HAP-1 (cell line): ENCODE data around the gene KLF9.
A peak's percentile ranks its signal among the peaks of the same experiment; 100 is the strongest.

ENCODE experiments used
- DNase-seq, 2 experiments: peaks; one replicate each; pipeline ENCODE4 v3.0.0-alpha.2; 2016 to 2020; ENCODE audit warnings: low spot score in 2 of 2
- H3K27me3 ChIP-seq: fragments of 250-450 bp; sonication (Bioruptor Pico); 2 replicates; pipeline ENCODE4 v1.5.1; 2020; ENCODE audit warnings: low read depth, mild to moderate bottlenecking, moderate library complexity
- H3K36me3 ChIP-seq: fragments of 250-450 bp; sonication (Bioruptor Pico); replicated peaks from 2 replicates; pipeline ENCODE4 v1.5.1; 2020; ENCODE audit warnings: mild to moderate bottlenecking
- H3K4me1 ChIP-seq: fragments of 250-450 bp; sonication (Bioruptor Pico); 2 replicates; pipeline ENCODE4 v1.5.1; 2020; ENCODE audit warnings: mild to moderate bottlenecking
- H3K4me3 ChIP-seq: fragments of 250-450 bp; sonication (Bioruptor Pico); 2 replicates; pipeline ENCODE4 v1.5.1; 2020; ENCODE audit warnings: mild to moderate bottlenecking, moderate library complexity
- H3K9me3 ChIP-seq: fragments of 250-450 bp; sonication (Bioruptor Pico); 2 replicates; pipeline ENCODE4 v1.5.1; 2020; ENCODE audit warnings: mild to moderate bottlenecking, moderate library complexity
- in situ Hi-C: fragments of 300-500 bp; cut with MboI; formaldehyde crosslinking; loops from 3 replicates; pipeline ENCODE4 v1.14.3; 2020; ENCODE audit warnings: low sequenced_read_pairs, inconsistent platforms, mixed read lengths

Gene KLF9

DNA sequence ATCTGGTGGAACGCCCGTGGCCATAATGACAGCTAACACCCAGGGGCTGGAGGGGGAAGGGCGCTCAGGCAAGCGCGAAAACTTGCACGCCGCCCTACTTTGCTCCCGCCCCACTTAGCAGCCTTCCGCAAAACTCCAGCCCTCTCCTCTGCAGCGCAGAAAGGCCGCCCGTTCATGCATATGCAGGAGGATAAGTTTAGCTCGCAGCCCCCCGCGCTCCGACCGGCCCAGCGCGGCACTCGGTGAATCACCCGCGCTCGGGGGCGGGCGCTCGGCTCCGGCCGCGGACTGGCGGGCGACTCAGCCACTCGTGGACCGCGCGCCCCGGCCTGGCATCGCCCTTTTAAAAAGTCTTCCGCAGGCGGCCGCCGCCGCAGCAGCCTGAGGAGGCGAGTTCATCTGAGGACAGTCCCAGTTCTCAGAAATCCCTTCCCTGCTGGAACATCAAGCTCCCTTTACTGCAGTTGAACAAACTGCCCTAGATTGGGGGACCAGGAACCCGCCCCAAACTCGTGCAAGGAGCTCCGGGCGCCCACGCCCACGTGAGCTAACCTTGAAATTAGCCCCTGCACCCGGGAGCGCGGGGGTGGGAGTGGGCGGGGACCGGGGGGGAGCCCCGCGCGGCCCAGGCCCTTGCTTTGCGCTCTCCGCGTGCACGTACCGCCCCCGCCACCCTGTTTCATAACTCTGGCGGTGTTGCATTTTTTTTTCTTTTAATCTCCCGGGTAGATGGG lies 4.5 kb upstream of the KLF9 start:
- Histone ChIP-seq H3K27me3 (no peaks in the 10 kb centered on the region), H3K9me3 (no peaks in the 10 kb centered on the region), H3K36me3 (no peaks in the 10 kb centered on the region), H3K4me1 (peaks cover 35% of the 10 kb centered on the region), H3K4me3 (peak overlapping the region; percentile 53)
- in situ Hi-C loops: loop anchor here (10.0 kb wide), 1 partner anchor 196 kb away; no protein-coding TSS in a partner anchor
- DNase-seq: peak; percentile 88 to 93

- peaks cover 36% of the 10 kb centered on the region for H3K4me1 ChIP-seq
- no peak for DNase-seq
- H3K36me3 ChIP-seq: no peaks in the 10 kb centered on the region
- H3K27me3 ChIP-seq: no peaks in the 10 kb centered on the region
- no peak overlapping the region for H3K4me3 ChIP-seq
- in situ Hi-C loops: loop anchor here (10.0 kb wide), 1 partner anchor 199 kb away; no protein-coding TSS in a partner anchor
- no peaks in the 10 kb centered on the region for H3K9me3 ChIP-seq
Observed at GRCh38 chr9:70415476-70415875, 1.0 kb upstream of the KLF9 start.

GRCh38 chr9:70415041-70415440 lies 584 bp upstream of the KLF9 start:
- no peak for DNase-seq
- H3K4me1 ChIP-seq: peaks cover 38% of the 10 kb centered on the region
- no peaks in the 10 kb centered on the region for H3K9me3 ChIP-seq
- in situ Hi-C loops: loop anchor here (10.0 kb wide), 1 partner anchor 200 kb away; no protein-coding TSS in a partner anchor
- no peaks in the 10 kb centered on the region for H3K27me3 ChIP-seq
- H3K4me3 ChIP-seq: no peak overlapping the region
- 0 out of 2 replicates have a peak, but pooled peaks cover under 1% of the 10 kb centered on the region for H3K36me3 ChIP-seq

GRCh38 chr9:70413464-70413798 lies 1.0 kb downstream of the KLF9 start:
- H3K9me3 ChIP-seq: no peaks in the 10 kb centered on the region
- H3K27me3 ChIP-seq: no peaks in the 10 kb centered on the region
- H3K4me1 ChIP-seq: peaks cover 35% of the 10 kb centered on the region
- peaks cover 6% of the 10 kb centered on the region; the same call in 1 of the 2 replicates for H3K36me3 ChIP-seq
- peak overlapping the region; percentile 77 for H3K4me3 ChIP-seq
- peak in 1 of 2 experiments; percentile 80 for DNase-seq
- in situ Hi-C loops: loop anchor here (10.0 kb wide), 1 partner anchor 201 kb away; no protein-coding TSS in a partner anchor

DNA sequence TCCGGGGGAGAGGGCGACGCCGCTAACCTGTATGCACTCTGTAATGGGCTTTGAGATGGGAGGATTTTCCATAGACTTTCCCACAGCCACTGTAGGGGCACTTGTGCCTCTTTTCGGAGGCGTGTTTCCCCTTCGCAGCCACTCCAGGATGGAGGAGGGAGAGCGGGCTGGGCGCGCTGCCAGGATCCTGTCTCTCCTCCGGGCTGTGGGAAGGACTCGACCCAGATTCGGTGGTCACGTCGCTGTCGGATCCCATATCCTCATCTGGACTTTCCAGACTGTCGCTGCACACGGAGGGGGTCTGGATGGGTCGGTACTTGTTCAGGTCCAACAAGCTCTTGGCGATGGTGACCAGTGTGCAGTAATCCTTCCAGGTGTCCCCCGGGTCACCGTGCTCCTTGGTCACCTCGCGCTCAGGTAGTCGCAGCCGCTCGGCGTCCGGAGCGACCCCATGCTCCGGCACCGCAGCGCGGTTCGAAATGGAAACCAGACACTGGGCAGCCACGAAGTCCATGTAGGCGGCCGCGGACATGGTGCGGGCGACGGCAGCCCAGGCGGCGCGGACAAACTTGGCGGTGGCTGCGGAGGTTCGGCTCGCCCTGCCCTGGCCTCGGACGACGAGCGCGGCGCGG lies 1.5 kb downstream of the KLF9 start:
- no peaks in the 10 kb centered on the region for H3K9me3 ChIP-seq
- H3K4me3 ChIP-seq: peak overlapping the region; percentile 77
- no peaks in the 10 kb centered on the region for H3K27me3 ChIP-seq
- in situ Hi-C loops: loop anchor here (10.0 kb wide), 1 partner anchor 202 kb away; no protein-coding TSS in a partner anchor
- peak; percentile 58 to 83 for DNase-seq
- peaks cover 33% of the 10 kb centered on the region for H3K4me1 ChIP-seq
- peaks cover 6% of the 10 kb centered on the region; the same call in 1 of the 2 replicates for H3K36me3 ChIP-seq

DNA sequence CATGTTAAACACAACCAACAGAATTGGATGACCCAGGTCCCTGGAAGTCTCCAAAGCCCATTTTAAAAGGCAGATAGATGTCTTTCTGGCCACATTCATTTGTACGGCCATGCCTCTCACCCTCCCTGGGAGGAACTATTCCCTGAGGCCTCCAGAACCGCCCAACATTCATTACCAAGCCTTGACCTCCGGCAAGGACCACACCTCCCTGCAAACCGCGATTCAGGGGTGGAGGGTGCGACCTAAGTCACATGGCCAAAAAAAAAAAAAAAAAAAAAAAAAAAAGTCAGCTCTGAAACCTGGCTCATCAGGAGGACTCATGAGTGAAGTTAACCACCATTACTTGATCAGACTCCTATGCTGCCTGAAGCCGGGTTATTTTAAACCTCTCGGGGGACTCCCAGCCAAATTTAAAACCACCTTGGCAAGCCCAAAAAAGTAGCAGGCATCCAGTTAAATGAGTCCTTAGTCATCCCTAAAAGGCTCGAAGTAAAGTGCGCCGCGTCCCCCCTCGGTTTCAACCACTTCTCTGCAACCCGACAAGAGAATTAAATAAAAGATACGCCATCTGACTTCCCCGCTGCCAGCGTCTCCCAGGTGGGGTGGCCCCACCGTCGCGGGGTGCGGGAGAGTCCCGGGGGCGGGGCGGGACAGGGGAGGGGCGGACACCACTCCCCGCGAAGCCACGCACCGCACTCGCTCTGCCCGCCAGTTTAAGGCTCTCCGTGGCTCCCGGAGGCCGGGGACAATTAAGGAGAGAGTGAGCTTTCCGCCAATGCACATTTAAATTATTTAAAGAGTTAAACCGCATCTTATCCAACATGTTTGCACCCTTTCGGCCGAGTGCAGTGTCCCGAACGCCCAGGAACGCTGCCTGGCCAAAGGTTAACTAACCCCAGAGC lies 2.3 kb downstream of the KLF9 start:
- H3K27me3 ChIP-seq: no peaks in the 10 kb centered on the region
- H3K4me1 ChIP-seq: peaks cover 40% of the 10 kb centered on the region
- DNase-seq: peak; percentile 72 to 88
- peaks cover 6% of the 10 kb centered on the region; the same call in 1 of the 2 replicates for H3K36me3 ChIP-seq
- peak overlapping the region; percentile 77 for H3K4me3 ChIP-seq
- no peaks in the 10 kb centered on the region for H3K9me3 ChIP-seq
- in situ Hi-C loops: loop anchor here (10.0 kb wide), 1 partner anchor 203 kb away; no protein-coding TSS in a partner anchor

DNA sequence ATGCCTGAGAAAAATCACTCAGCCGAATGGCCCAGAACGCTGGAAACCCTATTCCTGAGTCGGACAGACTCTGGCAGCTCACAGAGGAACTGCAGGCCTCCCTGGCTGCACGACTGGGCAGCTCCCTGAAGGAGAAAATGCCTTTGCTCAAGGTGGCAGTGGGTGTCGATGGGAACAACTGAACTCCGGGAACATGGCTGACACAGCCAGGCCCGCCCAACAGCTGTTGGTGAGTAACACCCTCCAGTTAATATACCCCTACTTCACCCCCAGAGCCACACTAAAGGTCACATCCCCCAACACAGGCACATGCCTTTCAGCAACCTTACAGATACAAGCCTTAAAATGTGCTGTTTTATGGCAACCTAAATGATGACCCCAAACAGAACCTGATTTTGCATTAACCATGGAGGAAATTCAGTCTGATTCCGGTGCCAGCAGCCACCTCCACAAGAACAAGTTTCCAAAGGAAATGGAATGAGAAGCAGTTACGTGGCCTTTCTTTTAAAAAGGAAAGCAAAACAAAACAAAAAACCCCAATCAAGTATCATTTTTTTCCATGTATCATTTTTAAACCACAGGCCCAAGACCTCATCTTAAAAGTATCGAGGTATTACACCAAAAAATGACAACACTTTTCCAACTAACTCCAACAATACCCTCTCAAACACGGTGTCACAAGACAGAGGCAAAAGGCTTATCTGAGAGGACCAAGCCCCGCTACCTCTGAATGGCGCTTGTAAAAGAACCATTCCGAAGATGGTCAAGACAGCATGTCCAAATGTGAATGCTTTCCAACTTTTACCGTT lies 3.1 kb downstream of the KLF9 start:
- in situ Hi-C loops: loop anchor here (10.0 kb wide), 1 partner anchor 203 kb away; no protein-coding TSS in a partner anchor
- H3K27me3 ChIP-seq: no peaks in the 10 kb centered on the region
- peak; percentile 40 to 51 for DNase-seq
- no peaks in the 10 kb centered on the region for H3K9me3 ChIP-seq
- H3K4me1 ChIP-seq: peaks cover 49% of the 10 kb centered on the region
- peak overlapping the region; percentile 77 for H3K4me3 ChIP-seq
- peaks cover 6% of the 10 kb centered on the region; the same call in 1 of the 2 replicates for H3K36me3 ChIP-seq

GRCh38 chr9:70410368-70410767 lies 4.1 kb downstream of the KLF9 start:
- peak in 1 of 2 experiments; percentile 26 for DNase-seq
- Histone ChIP-seq H3K9me3 (no peaks in the 10 kb centered on the region), H3K27me3 (no peaks in the 10 kb centered on the region), H3K4me1 (peaks cover 58% of the 10 kb centered on the region), H3K4me3 (peak overlapping the region; percentile 77), H3K36me3 (peaks cover 6% of the 10 kb centered on the region; the same call in 1 of the 2 replicates)
- in situ Hi-C loops: loop anchor here (10.0 kb wide), 1 partner anchor 204 kb away; no protein-coding TSS in a partner anchor

DNA sequence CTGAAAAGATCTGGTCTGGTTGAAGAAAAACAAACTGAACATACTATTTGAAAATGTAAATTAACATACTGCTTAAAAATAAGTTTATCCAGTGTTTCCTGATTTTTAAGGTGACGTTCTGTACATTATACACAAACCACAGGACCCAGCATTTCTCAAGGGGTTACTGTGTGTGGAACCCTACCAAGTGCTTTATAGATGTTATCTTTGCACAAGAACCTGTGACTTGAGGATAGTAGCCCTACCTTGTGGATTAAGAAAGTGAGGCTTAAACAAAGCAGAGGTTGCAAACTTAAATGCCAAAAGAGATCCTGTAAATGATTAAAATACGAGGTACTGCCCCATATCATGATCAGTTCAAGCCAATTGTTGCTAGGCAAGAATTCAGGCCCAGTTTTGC lies 4.7 kb downstream of the KLF9 start:
- H3K4me1 ChIP-seq: peaks cover 63% of the 10 kb centered on the region
- H3K9me3 ChIP-seq: no peaks in the 10 kb centered on the region
- no peak overlapping the region for H3K4me3 ChIP-seq
- in situ Hi-C loops: loop anchor here (10.0 kb wide), 1 partner anchor 205 kb away; no protein-coding TSS in a partner anchor
- H3K36me3 ChIP-seq: peaks cover 6% of the 10 kb centered on the region; the same call in 1 of the 2 replicates
- no peaks in the 10 kb centered on the region for H3K27me3 ChIP-seq
- no peak for DNase-seq

GRCh38 chr9:70409280-70409679 lies 5.2 kb downstream of the KLF9 start:
- H3K27me3 ChIP-seq: no peaks in the 10 kb centered on the region
- in situ Hi-C loops: no loop called here
- no peak overlapping the region for H3K4me3 ChIP-seq
- H3K36me3 ChIP-seq: peaks cover 6% of the 10 kb centered on the region; the same call in 1 of the 2 replicates
- no peaks in the 10 kb centered on the region for H3K9me3 ChIP-seq
- DNase-seq: no peak
- H3K4me1 ChIP-seq: peaks cover 61% of the 10 kb centered on the region

DNA sequence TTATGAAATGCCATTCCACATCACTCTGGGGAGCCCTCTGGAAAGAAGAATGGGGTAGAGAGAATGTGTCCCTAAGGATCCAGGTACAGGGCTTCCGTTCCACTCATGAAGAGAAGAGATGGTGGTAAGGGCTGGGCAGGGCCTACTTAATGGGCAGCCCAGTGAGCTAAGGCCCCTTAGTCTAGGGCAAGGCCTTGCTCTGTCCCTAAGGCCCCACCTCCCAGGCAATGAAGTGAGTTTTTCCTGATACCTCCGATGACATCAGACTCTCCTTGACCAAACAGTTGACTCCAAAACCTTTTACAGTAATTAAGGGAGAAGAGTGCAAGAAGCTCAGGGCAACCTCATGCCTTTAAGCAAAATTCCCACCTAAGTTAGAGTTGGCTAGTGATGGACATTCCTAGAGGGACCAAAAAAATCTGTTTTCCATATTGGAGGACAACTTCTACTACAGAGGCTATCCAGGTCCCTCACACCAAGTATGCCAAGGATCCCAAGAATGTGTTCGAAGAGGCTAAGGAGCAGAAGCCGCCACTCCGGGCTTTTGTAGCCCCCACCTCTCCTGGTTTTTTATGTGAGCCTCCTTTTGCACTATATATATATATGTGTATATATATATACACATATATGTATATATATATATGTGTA lies 5.9 kb downstream of the KLF9 start:
- H3K27me3 ChIP-seq: no peaks in the 10 kb centered on the region
- peaks cover 6% of the 10 kb centered on the region; the same call in 1 of the 2 replicates for H3K36me3 ChIP-seq
- in situ Hi-C loops: no loop called here
- no peaks in the 10 kb centered on the region for H3K9me3 ChIP-seq
- H3K4me1 ChIP-seq: peaks cover 65% of the 10 kb centered on the region
- H3K4me3 ChIP-seq: no peak overlapping the region
- no peak for DNase-seq

DNA sequence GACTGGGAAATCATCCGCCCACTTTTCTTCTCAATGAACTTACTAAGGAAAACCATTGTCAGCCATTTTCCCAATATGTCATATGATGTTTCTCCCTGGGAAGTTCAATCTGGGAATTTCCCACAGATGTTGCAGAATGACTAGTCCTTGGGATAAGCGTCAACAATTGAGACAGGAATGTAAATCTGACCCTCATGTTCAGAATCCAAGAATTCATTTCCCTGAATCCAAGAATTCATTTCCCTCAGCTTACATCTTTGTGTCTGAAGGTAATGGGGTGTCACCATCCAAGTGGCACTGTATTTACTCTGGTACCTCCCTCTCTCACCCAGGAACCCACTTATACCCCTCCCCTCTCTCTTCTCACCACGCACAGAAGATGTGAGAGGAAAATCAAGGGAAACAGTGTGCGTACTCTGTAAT lies 7.4 kb downstream of the KLF9 start:
- in situ Hi-C loops: no loop called here

More for the DNA sequence above, 7.4 kb downstream of the KLF9 start:
- Histone ChIP-seq H3K36me3 (peaks cover 6% of the 10 kb centered on the region; the same call in 1 of the 2 replicates), H3K9me3 (no peaks in the 10 kb centered on the region), H3K27me3 (no peaks in the 10 kb centered on the region), H3K4me3 (no peak overlapping the region), H3K4me1 (peaks cover 75% of the 10 kb centered on the region)
- peak in 1 of 2 experiments; percentile 54 for DNase-seq
